ENCODE results near the gene SLC8B1.

DNA sequence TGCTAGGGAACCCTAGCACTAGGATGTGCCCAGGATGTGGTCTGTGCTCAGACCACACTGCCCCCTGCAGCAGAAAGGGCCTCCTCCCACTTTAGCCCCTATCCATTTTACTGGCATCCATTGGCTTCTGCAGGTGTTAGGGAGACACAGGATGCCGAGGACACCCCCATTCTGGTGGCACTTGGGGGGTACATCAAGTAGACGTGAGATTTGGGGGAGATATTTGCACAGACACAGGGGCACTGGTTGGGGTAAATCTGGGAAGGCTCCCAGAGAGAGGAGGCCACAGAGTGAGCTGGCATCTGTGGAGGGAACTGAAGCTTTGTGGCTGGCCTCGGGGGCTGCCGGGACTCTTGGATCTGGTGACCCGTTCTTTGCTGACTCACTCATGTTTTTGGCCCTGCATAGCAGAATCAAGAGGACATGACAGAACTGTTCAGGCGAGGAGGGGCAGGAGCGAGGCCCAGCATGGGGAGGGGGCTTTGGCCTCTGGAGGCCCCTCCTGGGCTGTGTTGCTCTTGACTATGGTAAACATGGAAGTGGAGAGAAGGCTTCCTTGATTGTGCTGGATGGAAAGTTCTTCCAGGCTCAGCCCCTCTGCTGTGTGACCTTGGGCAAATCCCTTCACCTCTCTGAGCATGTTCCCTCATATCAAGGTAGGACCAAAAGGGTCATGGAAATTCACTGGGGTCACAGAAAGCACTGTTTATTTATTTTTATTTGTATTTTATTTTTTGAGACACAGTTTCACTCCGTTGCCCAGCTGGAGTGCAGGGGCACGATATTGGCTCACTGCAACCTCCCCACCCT is 25.2 kb upstream of the SLC8B1 start:
- no peak for TF ChIP-seq POLR2A (IDR thresholded peaks at IDR 0.05)
- TF ChIP-seq, protein P1, sequence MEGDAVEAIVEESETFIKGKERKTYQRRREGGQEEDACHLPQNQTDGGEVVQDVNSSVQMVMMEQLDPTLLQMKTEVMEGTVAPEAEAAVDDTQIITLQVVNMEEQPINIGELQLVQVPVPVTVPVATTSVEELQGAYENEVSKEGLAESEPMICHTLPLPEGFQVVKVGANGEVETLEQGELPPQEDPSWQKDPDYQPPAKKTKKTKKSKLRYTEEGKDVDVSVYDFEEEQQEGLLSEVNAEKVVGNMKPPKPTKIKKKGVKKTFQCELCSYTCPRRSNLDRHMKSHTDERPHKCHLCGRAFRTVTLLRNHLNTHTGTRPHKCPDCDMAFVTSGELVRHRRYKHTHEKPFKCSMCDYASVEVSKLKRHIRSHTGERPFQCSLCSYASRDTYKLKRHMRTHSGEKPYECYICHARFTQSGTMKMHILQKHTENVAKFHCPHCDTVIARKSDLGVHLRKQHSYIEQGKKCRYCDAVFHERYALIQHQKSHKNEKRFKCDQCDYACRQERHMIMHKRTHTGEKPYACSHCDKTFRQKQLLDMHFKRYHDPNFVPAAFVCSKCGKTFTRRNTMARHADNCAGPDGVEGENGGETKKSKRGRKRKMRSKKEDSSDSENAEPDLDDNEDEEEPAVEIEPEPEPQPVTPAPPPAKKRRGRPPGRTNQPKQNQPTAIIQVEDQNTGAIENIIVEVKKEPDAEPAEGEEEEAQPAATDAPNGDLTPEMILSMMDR (IDR thresholded peaks at IDR 0.05): no peak
